Measurements from ENCODE around the gene ACVRL1.

Gene ACVRL1

GRCh38 chr12:51942501-51943000 lies 35.2 kb downstream of the ACVRL1 start:
- no peak for DNase-seq (ENCODE audit: low read depth)

DNA sequence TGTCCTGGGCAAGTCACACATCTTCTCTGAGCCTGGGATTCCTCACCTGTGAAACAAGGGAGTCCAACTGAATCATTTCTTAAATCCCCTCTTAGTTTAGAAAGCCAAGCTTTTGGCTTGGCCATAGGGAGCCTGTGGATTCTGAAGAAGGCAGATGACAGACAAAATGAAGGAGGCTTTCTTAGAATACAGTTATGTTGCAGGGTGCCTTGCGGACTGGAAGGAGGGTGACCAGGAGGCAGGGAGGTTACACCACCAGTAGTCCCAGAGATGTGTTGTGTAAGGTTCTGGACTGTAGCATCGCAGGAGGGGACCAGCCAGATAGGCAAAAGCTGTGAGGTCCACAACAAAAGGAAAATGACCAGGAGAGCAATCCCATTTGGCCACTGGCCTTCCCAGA lies 36.0 kb downstream of the ACVRL1 start:
- no peak for DNase-seq (ENCODE audit: low read depth)

- no peak for DNase-seq (ENCODE audit: low read depth)
These were observed 37.4 kb downstream of the ACVRL1 start for GRCh38 chr12:51944608-51945233.

DNA sequence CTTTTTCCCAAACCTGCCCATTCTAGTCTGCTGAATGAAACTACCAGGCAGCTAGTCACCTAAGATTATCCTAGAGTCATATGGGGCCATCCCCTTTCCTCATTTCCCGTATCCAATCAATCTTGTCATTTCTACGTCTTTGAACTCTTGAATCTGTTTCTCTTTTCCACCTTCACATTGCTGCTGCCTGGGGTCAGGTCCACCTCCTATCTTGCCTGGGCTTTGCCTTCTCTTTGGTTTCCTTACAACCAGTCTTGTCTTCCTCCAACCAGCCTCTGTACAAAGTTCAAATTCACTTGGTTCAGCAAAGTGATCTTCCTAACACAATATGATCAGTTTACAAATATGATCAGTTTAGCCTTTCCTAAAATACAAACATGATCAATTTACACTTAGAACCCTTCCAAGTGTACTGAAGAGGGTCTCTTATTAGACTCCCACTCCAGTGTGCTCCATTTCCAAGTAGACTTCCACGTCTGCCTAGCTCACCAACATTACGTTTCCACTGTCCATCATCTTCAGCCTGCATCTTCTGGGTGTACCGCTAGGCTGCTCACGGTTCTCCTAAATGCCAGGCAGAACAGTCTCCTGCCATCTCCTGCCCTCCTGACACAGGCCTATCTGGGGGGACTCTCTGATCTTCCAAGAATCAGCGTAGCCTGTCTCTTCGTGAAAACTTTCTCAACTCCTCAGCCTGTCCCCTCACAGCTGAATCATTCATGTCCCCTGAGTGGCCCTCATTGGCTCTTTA lies 40.1 kb downstream of the ACVRL1 start:
- no peak for DNase-seq (ENCODE audit: low read depth)

GRCh38 chr12:51948066-51948465 lies 40.8 kb downstream of the ACVRL1 start:
- DNase-seq (ENCODE audit: low read depth) = no peak

DNA sequence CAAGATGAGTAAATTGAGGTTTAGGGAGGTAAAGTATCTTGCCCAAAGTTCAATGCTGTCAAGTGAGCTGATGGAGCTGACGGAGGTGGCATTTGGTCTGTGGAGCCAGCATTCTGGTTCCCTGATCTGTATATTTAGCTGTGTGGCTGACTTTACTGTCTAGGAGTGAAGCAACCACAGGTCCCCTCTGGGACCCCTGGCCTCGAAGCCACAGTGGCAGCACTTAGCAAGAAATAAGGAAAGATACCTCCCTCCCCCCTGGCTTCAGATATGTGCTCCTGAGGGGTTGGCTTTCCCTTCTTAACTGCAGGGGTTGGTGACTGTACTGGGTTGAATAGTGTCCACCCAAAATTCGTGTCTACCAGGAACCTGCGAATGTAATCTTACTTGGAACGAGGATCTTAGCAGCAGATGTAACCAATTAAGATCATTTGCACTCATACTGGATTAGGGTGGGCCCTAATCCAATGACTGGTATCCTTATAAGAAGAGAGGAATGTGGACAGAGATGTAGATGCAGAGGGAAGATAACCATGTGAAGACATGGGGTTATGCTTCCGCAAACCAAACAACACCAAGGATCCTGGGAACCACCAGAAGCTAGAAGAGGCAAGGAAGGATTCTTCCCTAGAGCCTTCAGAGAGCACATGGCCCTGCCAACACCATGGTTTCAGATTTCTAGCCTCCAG lies 42.2 kb downstream of the ACVRL1 start:
- no peak for DNase-seq (ENCODE audit: low read depth)

DNA sequence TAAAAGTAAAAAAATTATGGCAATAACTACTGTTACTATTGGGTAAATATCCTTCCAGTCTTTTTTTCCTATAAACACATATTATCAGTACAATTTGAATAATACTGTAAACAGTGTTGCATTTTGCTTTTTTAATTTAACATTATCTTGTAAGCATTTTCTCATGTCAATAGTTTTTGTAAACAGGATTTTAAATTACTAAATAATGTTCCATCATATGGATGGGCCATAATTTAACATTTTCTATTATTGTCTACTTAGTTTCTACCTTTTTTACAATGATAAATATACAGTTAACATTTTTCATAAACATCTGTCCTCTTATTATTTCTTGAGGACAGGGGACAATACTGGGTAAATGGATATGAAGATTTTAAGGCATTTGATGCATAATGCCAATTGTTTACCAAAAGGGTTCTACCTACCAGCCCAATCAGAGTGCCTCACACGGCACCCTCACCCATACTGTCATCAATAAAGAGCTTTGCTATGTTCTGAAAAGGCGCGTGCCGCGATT lies 43.4 kb downstream of the ACVRL1 start:
- DNase-seq (ENCODE audit: low read depth) = no peak

DNA sequence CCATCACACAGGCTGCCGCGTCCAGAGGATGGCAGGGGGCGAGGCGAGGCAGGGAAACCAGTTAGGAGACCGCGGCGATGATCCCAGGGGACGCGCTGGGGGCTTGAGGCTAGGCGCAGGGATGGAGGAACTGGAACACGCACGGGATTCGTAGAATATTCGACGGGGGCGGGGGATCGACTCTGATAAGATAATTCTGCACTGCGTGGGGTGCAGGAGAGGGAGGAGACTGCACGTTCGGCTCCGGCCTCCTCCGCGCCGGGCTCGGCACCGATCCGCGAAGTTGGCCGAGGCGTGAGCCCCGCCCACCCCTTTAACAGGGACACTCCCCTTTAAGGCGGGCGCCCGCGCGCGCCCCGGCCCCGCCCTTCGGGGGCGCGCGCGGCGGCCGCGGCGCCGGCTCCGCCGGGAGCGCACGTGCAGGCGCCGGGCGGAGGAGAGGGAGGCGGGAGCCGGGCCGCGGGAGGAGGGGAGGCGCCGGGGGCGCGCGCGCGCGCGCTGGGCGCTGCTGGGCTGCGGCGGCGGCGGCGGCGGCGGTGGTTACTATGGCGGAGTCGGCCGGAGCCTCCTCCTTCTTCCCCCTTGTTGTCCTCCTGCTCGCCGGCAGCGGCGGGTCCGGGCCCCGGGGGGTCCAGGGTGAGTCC lies 44.0 kb downstream of the ACVRL1 start, which contains the start of gene ACVR1B:
Gene ACVR1B, plus strand, starts transcription at position 501 of the 644 bp plus-strand sequence. Its CDS starts 45 bp downstream, at position 546.
- DNase-seq (ENCODE audit: low read depth) = peak; percentile 59

DNA sequence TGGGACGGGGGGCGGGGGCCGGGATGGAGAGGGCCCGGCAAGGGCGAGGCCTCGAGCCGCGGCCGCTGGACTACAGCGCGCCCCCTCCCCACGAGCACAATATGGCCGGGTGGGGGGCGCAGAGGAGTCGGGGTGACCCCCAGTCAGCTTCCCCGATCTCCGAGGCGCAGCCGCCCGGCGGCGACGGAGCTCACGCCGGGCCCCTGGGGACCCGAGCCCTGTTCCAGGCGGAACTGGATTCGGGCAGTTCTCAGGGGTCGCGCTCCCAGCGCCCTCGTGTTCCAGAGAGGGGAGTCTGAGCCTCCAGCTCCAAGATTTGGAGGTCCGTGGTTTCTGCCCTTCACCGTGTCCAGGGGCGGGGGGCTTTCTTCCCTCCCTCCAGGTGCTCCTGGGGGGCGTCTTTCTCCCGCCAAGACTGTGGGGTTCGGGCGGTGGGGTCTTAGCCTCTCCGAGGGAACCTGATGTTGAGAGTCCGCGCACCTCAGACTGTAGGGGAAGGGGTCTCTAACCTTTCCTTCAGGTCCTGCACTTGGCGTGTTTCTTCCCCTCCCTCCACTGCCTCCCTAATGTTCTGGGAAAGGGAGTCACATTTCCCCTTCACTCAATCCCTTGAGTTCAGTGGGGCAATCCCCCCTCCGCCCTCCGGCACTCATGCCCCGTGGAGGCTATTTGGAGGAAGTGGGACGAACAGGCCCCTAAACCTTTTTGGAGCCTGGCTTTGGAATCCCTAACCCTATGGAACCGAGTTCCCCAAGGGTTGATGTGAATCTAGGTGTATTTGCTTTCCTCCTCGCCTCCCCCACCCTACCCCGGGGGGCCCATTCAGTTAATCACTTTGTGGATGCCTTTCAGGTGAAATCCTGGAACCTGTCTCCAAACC lies 44.8 kb downstream of the ACVRL1 start:
- no peak for DNase-seq (ENCODE audit: low read depth)

GRCh38 chr12:51953089-51953488 lies 45.8 kb downstream of the ACVRL1 start:
- DNase-seq (ENCODE audit: low read depth) = no peak

GRCh38 chr12:51953864-51954263 lies 46.6 kb downstream of the ACVRL1 start:
- no peak for DNase-seq (ENCODE audit: low read depth)

GRCh38 chr12:51954561-51955361 lies 47.5 kb downstream of the ACVRL1 start:
- DNase-seq (ENCODE audit: low read depth) = no peak

GRCh38 chr12:51955702-51956101 lies 48.4 kb downstream of the ACVRL1 start:
- DNase-seq (ENCODE audit: low read depth) = no peak

DNA sequence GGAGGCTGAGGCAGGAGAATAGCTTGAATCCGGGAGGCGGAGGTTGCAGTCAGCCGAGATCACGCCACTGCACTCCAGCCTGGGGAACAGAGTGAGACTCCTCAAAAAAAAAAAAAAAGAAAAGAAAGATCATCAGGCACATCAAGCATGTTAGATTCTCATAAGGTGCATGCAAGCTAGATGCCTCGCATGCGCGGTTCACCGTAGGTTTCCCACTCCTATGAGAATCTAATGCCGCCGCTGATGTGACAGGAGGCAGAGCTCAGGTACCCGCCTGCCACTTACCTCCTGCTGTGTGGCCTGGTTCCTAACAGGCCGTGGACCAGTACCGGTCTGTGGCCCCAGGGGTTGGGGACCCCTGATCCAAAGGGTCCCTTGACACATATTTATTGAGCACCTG lies 51.2 kb downstream of the ACVRL1 start:
- no peak for DNase-seq (ENCODE audit: low read depth)

DNA sequence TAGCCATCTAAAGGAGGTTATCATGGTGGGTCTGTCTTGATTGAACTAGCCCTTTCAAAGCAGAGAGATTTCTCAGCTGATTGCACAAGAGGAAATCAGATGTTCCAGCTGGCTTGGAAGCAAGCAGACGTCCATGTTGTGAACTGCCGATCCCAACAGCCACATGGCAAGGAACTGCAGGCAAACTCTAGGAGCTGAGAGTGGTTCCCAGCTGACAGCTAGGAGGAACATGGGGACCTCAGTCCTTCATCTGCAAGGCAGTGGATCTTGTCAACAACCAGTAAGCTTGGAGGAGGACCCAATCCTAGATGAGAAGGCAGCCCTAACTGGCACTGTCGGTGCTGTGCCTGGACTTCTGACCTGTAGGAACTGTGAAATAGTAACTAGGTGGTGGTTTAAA lies 51.9 kb downstream of the ACVRL1 start:
- no peak for DNase-seq (ENCODE audit: low read depth)

GRCh38 chr12:51959921-51960320 lies 52.6 kb downstream of the ACVRL1 start:
- DNase-seq (ENCODE audit: low read depth) = no peak

GRCh38 chr12:51960488-51960887 lies 53.2 kb downstream of the ACVRL1 start:
- no peak for DNase-seq (ENCODE audit: low read depth)

DNA sequence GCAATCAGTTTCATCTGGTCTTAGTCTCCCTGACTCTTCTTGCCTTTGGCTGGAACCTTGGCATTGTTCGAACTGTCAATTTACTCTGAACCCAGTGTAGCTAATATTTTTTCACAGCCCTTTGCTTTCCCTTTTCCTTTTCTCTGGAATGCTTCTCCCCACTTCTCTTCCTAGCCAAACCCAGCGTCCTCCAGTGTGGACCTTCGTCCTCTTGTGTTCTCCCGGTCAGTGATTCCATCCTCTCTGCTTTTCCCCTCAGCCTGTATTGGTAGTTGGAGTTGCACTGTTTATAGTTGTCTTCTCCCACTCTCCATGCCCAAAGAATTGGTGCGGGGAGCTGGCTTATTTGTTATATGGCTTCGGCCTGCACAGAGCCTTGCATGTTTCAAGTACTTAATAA lies 53.6 kb downstream of the ACVRL1 start:
- DNase-seq (ENCODE audit: low read depth) = no peak

GRCh38 chr12:51961834-51962233 lies 54.5 kb downstream of the ACVRL1 start:
- DNase-seq (ENCODE audit: low read depth) = no peak

GRCh38 chr12:51962737-51963136 lies 55.4 kb downstream of the ACVRL1 start:
- DNase-seq (ENCODE audit: low read depth) = no peak
